ENCODE data around the gene MTM1.

MTM1 gene

GRCh38 chrX:150651906-150652305 lies 83.5 kb downstream of the MTM1 start:
- DNase-seq (ENCODE audit: low read depth in 3 of 3, low spot score in 1 of 3), result no peak

- DNase-seq (ENCODE audit: low read depth in 3 of 3, low spot score in 1 of 3), result no peak
Measured at GRCh38 chrX:150655788-150656187, 87.4 kb downstream of the MTM1 start.

- no peak for DNase-seq (ENCODE audit: low read depth in 3 of 3, low spot score in 1 of 3)
Measured at GRCh38 chrX:150663073-150663472, 94.7 kb downstream of the MTM1 start.

GRCh38 chrX:150664290-150664689 lies 95.9 kb downstream of the MTM1 start:
- DNase-seq (ENCODE audit: low read depth in 3 of 3, low spot score in 1 of 3), result no peak

- DNase-seq (ENCODE audit: low read depth in 3 of 3, low spot score in 1 of 3), result no peak
Measured at GRCh38 chrX:150676221-150676620, 107.8 kb downstream of the MTM1 start.

- DNase-seq (ENCODE audit: low read depth in 3 of 3, low spot score in 1 of 3), result no peak
Measured at GRCh38 chrX:150680974-150681373, 112.6 kb downstream of the MTM1 start.

- no peak for DNase-seq (ENCODE audit: low read depth in 3 of 3, low spot score in 1 of 3)
Measured at GRCh38 chrX:150683112-150683511, 114.7 kb downstream of the MTM1 start.

- DNase-seq (ENCODE audit: low read depth in 3 of 3, low spot score in 1 of 3), result no peak
Measured at GRCh38 chrX:150683536-150684146, 115.2 kb downstream of the MTM1 start.

GRCh38 chrX:150688911-150689451 lies 120.6 kb downstream of the MTM1 start:
- no peak for DNase-seq (ENCODE audit: low read depth in 3 of 3, low spot score in 1 of 3)

- DNase-seq (ENCODE audit: low read depth in 3 of 3, low spot score in 1 of 3), result no peak
Measured at GRCh38 chrX:150690126-150690525, 121.7 kb downstream of the MTM1 start.

- DNase-seq (ENCODE audit: low read depth in 3 of 3, low spot score in 1 of 3), result no peak
Measured at GRCh38 chrX:150692296-150692695, 123.9 kb downstream of the MTM1 start.

GRCh38 chrX:150692831-150693724 lies 124.7 kb downstream of the MTM1 start, which contains the start of gene MTMR1:
Gene MTMR1 (plus strand): TSS chrX:150693396. CDS start chrX:150693531, 135 bp downstream.
- DNase-seq (ENCODE audit: low read depth in 3 of 3, low spot score in 1 of 3), result peak in 2 of 3 donors; percentile 18 to 45

- DNase-seq (ENCODE audit: low read depth in 3 of 3, low spot score in 1 of 3), result peak in 2 of 3 donors; percentile 27 to 33
Measured at GRCh38 chrX:150693725-150694574, 125.5 kb downstream of the MTM1 start.

- DNase-seq (ENCODE audit: low read depth in 3 of 3, low spot score in 1 of 3), result no peak
Measured at GRCh38 chrX:150694738-150695410, 126.5 kb downstream of the MTM1 start.

GRCh38 chrX:150696331-150696730 lies 127.9 kb downstream of the MTM1 start:
- DNase-seq (ENCODE audit: low read depth in 3 of 3, low spot score in 1 of 3), result no peak

GRCh38 chrX:150696866-150697265 lies 128.4 kb downstream of the MTM1 start:
- DNase-seq (ENCODE audit: low read depth in 3 of 3, low spot score in 1 of 3), result no peak

GRCh38 chrX:150697641-150698040 lies 129.2 kb downstream of the MTM1 start:
- DNase-seq (ENCODE audit: low read depth in 3 of 3, low spot score in 1 of 3), result no peak

- DNase-seq (ENCODE audit: low read depth in 3 of 3, low spot score in 1 of 3), result no peak
Measured at GRCh38 chrX:150698981-150699380, 130.6 kb downstream of the MTM1 start.

- no peak for DNase-seq (ENCODE audit: low read depth in 3 of 3, low spot score in 1 of 3)
Measured at GRCh38 chrX:150700107-150700506, 131.7 kb downstream of the MTM1 start.

- DNase-seq (ENCODE audit: low read depth in 3 of 3, low spot score in 1 of 3), result no peak
Measured at GRCh38 chrX:150701377-150701776, 133.0 kb downstream of the MTM1 start.
